HG03280 (cell line): ENCODE data around the gene PLEKHM2.

Experiments used
- ATAC-seq: cut with Tn5 transposase; IDR thresholded peaks from one replicate; pipeline ENCODE4 v1.9.1; 2021; ENCODE audit warnings: mild to moderate bottlenecking, moderate library complexity; ENCODE audit not compliant: unreplicated experiment

PLEKHM2 gene

GRCh38 chr1:15757016-15757543 is 73.0 kb downstream of the PLEKHM2 start:
- no peak for ATAC-seq

- ATAC-seq, result no peak
Measured at GRCh38 chr1:15757575-15758342, 73.6 kb downstream of the PLEKHM2 start.

- ATAC-seq, result no peak
Measured at GRCh38 chr1:15758343-15758931, 74.3 kb downstream of the PLEKHM2 start, which contains the start of gene FBLIM1. Gene FBLIM1, plus strand, starts transcription at chr1:15758795. Its CDS starts 6,189 bp downstream, at chr1:15764984.

GRCh38 chr1:15758953-15759661 is 75.0 kb downstream of the PLEKHM2 start:
- no peak for ATAC-seq

- ATAC-seq, result no peak
Measured at GRCh38 chr1:15760520-15761211, 76.5 kb downstream of the PLEKHM2 start.

GRCh38 chr1:15761366-15762128 is 77.4 kb downstream of the PLEKHM2 start:
- no peak for ATAC-seq

- ATAC-seq, result no peak
Measured at GRCh38 chr1:15762546-15762945, 78.4 kb downstream of the PLEKHM2 start.

GRCh38 chr1:15764269-15764764 is 80.2 kb downstream of the PLEKHM2 start:
- ATAC-seq, result no peak

GRCh38 chr1:15764890-15765289 is 80.8 kb downstream of the PLEKHM2 start:
- ATAC-seq, result no peak

- no peak for ATAC-seq
Measured at GRCh38 chr1:15765495-15766194, 81.5 kb downstream of the PLEKHM2 start.

- ATAC-seq, result no peak
Measured at GRCh38 chr1:15767941-15768340, 83.8 kb downstream of the PLEKHM2 start.

- ATAC-seq, result no peak
Measured at GRCh38 chr1:15768388-15768787, 84.3 kb downstream of the PLEKHM2 start.

GRCh38 chr1:15770313-15770962 is 86.3 kb downstream of the PLEKHM2 start:
- no peak for ATAC-seq

GRCh38 chr1:15771836-15772515 is 87.9 kb downstream of the PLEKHM2 start:
- ATAC-seq, result no peak

- no peak for ATAC-seq
Measured at GRCh38 chr1:15775706-15776105, 91.6 kb downstream of the PLEKHM2 start.

- no peak for ATAC-seq
Measured at GRCh38 chr1:15777909-15778707, 94.0 kb downstream of the PLEKHM2 start.
